HG02870 (cell line): ENCODE measurements around the gene ZNF174.
A peak's percentile ranks its signal among the peaks of the same experiment; 100 is the strongest.

Experiments
- ATAC-seq: cut with Tn5 transposase; IDR thresholded peaks from one replicate; pipeline ENCODE4 v1.9.1; 2021; ENCODE audit warnings: mild to moderate bottlenecking, moderate library complexity; ENCODE audit not compliant: unreplicated experiment

ZNF174 gene

DNA sequence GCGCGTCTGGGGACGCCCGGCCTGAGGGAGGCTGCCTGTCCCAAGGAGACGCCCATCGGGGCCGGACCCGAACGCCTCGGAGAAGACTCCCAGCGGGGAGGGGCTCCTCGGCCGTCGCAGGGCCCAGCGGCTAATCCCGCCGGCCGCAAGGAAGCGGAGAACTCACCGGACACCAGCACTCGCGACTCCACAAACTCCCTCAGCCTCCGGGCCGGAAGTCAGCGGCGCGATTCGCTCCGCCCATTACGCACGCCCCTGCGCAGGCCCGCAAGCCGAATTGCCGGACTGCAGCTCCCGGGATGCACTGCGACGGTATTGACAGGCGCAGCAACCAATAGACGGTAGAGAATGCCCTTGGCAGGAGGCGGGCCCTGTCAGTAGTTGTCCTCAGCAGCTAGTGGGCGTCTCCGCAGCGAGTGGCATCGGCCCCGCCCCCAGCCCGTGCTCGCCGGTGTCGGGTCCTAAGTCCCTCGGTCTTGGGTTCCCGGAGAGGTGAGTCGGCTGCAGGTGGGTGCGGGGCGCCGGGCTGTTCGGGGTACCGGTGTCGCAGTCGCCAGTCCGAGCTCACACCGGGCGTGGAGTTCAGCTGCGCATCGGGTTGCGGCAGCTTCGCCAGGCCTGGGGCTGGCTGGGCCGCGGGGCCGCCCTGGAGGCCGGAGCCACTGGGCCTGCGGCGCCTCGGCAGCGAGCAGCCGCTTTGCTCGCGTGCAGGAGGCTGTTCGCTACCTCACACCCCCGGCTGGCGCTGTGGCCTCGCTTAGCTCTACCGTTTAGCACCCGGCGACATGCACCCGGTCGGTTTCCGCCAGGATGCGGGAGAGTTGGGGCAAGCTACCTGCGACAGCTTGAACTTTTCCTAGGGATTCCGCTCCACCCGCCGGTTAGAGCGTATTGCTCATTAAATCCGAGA lies at the start of gene ZNF174, which contains the start of gene ZSCAN32:
Gene ZNF174, plus strand, starts transcription at position 437 of the 910 bp plus-strand sequence. CDS start 790 bp downstream, outside the sequence.
Gene ZSCAN32, minus strand, starts transcription at position 226 of the 910 bp plus-strand sequence. CDS start 3,447 bp downstream, outside the sequence.
- ATAC-seq: peak; percentile 97

DNA sequence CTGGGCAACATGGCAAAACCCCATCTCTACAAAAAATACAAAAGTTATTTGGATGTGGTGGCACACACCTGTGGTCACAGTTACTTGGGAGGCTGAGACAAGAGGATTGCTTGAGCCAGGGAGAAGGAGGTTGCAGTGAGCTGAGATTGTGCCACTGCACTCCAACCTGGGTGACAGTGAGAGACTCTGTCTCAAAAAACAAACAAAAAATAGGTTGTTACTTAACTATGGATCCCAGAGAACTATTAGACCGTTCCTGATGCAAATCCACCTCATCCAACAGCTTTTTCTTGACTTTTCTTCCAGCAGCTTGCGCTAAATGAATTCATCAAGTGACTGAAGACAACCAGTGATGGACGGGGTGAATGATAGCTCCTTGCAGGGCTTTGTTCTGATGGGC lies 45.4 kb upstream of the ZNF174 start, which contains the start of gene OR2C1:
Gene OR2C1, plus strand, starts transcription at position 301 of the 400 bp plus-strand sequence. Its CDS starts 52 bp downstream, at position 353.
- ATAC-seq: no peak

DNA sequence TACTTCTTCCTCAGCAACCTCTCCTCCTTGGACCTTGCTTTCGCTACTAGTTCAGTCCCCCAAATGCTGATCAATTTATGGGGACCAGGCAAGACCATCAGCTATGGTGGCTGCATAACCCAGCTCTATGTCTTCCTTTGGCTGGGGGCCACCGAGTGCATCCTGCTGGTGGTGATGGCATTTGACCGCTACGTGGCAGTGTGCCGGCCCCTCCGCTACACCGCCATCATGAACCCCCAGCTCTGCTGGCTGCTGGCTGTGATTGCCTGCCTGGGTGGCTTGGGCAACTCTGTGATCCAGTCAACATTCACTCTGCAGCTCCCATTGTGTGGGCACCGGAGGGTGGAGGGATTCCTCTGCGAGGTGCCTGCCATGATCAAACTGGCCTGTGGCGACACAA lies 44.9 kb upstream of the ZNF174 start:
- ATAC-seq: no peak

- ATAC-seq: no peak
Observed at GRCh38 chr16:3358871-3359270, 42.1 kb upstream of the ZNF174 start.

DNA sequence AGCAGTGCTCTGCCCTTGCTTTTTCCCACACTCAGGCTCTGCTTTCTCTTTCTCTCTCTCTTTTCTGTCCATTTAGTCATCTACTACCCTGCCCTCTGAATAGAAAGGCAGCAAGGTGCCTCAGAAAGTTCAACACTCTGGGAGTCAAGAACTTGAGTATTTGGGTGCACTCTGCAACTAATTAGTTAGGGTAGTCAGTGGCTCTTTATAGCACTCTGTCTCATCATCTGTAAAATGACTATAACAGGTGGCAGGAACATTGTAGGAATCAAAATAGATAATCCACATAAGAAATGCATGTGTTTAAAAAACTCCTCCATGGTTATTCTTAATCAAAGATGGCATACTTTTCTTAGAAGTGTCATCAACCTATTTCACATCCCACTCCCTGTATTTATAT lies 38.1 kb upstream of the ZNF174 start:
- no peak for ATAC-seq

- ATAC-seq: no peak
Observed at GRCh38 chr16:3363793-3364192, 37.2 kb upstream of the ZNF174 start.

DNA sequence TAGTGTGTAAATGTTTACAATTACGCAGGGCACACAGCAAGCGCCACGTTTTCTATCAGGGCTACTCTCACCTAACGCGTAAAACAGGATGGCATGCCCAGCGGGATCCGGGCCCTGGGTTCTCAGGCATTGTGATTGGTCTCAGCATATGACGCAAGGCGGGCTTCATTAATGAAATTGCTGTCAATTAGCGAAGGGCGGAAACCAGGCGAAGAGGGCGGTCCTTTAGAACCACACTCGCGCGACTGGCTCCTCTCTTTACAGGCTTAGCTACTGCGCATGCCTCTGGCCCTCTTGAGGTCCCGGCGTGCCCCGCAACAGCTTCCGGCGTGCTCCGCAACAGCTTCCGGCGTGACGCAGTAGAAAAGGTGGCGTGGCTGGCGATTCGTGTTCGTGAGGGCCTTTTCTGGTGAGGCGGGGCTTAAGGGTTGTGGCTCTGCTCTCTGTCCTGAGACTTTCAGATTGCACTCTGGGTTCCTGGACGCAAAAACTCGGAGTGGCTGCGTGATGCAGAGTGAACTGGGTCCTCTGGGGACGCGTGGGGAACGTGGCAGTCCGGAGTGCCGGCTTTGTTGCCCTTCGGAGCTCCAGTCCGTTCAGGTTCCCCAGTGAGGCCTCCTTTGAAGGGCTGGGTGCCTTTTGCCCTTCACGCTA lies 36.1 kb upstream of the ZNF174 start:
- ATAC-seq: no peak

DNA sequence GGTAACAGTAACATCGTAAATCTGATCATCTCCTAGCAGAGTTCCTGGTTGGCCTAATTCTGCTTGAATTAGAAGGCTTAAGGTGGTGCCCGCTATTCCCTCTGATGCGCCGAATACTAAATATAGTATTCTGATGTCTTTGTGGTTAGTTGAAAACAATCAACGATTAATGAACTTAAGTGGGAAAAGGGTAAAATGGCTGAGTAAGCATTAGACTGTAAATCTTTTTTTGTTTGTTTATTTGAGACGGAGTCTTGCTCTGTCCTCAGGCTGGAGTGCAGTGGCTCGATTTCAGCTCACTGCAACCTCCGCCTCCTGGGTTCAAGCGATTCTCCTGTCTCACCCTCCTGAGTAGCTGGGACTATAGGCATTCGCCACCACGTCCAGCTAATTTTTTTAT lies 31.9 kb upstream of the ZNF174 start:
- no peak for ATAC-seq

DNA sequence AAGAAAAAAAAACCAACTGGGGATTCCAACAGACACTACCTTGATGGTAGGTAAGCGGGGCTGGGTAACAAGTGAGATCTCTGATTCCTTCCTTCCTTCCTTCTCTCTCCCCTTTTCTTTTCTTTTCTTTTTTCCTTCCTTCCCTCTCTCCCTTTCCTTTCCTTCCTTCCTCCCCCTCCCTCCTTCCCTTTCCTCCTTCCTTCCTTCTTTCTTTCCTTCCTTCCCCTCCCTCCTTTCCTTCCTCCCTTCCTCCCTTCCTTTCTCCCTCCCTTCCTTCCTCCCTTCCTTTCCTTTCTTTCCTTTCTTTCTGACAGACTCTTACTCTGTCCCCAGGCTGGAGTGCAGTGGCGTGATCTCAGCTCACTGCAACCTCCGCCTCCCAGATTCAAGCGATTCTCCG lies 25.3 kb upstream of the ZNF174 start:
- no peak for ATAC-seq

DNA sequence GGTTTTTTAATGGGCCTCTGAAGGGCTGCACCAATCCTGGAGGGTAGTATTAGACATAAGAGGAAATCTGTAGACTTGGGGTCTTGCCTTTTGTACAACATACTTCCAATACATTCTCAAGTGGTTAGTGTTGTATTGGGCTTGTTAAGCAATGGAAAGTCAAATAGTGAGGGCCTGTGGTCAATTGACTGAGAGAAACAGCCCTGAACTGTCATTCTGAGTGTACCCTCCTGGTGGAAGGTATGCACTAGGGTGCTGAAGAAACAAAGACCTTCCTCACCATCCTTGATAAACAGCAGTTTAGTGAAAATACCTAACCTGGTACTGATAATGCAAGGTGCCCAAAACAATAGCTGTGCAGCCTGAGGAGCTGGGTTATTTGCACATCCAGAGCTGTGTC lies 23.1 kb upstream of the ZNF174 start:
- ATAC-seq: no peak

DNA sequence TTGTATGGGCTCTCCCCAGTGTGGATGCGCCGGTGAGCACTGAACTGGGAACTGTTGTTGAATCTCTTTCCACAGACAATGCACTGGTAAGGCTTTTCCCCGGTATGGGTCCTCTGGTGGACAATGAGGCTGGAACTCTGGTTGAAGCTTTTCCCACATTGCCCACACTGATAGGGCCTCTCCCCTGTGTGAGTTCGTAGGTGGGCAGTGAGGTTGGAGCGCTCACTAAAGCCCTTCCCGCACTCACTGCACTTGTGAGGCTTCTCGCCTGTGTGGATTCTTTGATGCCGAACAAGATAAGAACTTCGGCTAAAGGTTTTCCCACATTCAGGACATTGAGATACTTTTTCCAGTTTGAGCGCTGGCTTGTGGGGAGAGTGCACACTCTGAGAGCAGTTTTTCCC lies 18.0 kb upstream of the ZNF174 start:
- ATAC-seq: no peak

DNA sequence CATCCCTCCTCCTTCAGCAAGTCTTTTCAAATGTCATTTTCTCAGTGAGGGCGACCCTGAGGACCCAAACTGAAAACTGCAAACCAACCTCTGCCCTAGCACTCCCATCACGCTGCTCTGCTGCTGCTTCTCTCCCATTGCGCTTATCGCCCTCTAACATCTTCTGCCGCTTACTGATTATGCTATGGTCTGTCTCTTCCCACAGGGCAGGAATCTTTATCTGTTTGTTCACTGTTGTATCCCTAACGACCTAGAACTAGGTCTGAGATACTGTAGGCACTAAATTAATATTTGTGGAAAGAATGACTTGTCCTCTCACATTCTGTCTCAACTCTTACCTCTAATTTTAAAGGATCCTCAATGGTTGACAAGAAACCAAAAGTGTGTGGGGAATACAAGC lies 12.7 kb upstream of the ZNF174 start:
- ATAC-seq: no peak

GRCh38 chr16:3389663-3390338 lies 11.2 kb upstream of the ZNF174 start:
- no peak for ATAC-seq

GRCh38 chr16:3400446-3400778 lies 603 bp upstream of the ZNF174 start:
- no peak for ATAC-seq

DNA sequence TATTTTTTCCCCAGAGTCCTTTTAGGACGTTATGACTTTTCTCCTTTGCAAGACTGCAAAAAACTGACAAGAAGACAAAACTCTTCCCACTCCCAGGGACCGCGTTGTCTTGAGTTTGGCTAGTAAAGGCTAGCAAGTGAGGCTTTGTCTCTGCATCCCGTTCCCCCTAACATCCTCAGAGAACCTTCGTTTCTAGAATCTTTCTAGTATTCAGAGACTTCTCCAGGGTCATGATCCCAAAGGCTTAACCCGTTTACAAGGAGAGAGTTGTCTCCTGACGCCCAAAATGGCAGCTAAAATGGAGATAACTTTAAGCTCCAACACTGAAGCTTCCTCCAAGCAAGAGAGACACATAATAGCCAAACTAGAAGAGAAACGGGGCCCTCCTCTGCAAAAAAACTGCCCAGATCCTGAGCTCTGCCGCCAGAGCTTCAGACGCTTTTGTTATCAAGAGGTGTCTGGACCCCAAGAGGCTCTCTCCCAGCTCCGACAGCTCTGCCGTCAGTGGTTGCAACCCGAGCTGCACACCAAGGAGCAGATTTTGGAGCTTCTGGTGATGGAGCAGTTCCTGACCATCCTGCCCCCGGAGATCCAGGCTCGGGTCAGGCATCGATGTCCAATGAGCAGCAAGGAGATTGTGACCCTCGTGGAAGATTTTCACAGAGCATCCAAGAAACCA lies 843 bp downstream of the ZNF174 start:
- ATAC-seq: no peak

- ATAC-seq: no peak
Observed at GRCh38 chr16:3408561-3409197, 7.7 kb downstream of the ZNF174 start.

GRCh38 chr16:3413730-3414379 lies 12.8 kb downstream of the ZNF174 start:
- no peak for ATAC-seq

DNA sequence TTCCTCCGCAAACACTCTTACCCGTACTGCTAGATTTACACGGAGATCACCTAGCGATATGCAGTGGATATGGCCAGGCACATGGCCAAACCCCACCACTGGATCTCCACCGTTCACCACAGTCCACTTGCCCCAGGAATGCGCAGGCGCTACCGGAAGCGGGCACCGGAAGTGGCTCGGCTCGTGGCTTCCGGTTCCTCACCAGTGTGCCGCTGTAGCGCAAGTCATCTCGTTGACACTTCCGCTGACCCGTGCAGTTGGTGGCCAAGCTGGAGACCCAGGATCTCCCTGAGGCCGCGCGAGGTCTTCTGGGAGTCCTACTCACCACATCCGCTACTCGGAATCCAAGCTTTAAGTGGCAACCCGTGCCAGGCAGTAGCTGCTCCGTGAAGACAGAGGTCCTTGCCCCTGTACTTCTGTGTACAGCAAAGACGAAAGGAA lies 30.8 kb downstream of the ZNF174 start:
- ATAC-seq: no peak

GRCh38 chr16:3434373-3434772 lies 33.4 kb downstream of the ZNF174 start:
- no peak for ATAC-seq

- ATAC-seq: no peak
Observed at GRCh38 chr16:3439637-3440036, 38.6 kb downstream of the ZNF174 start.
